KMS-11 (cell line): ENCODE data around the gene CCDC178.
"Not testable (repeated sequence)": the region's sequence is repeated elsewhere in the genome, so short reads cannot be mapped to it uniquely, and the experiment has no call there.

ENCODE experiments used
- H2AFZ ChIP-seq: fragments of 200-600 bp; sonication (generic); 2 replicates; pipeline ENCODE4 v1.6.1; 2016; ENCODE audit warnings: antibody characterized with exemption, mixed run types, low read depth
- H3K27ac ChIP-seq: fragments of 200-600 bp; sonication (generic); 2 replicates; pipeline ENCODE4 v1.6.1; 2016; ENCODE audit warnings: mild to moderate bottlenecking, mixed run types
- H3K27me3 ChIP-seq: fragments of 200-600 bp; sonication (generic); 2 replicates; pipeline ENCODE4 v1.6.1; 2017; ENCODE audit warnings: mild to moderate bottlenecking, low read depth, mixed run types, moderate library complexity; ENCODE audit not compliant: insufficient read depth
- H3K36me3 ChIP-seq: fragments of 200-600 bp; sonication (generic); 2 replicates; pipeline ENCODE4 v1.6.1; 2017; ENCODE audit warnings: mild to moderate bottlenecking, mixed run types; ENCODE audit not compliant: insufficient read depth
- H3K4me1 ChIP-seq: fragments of 200-600 bp; sonication (generic); 2 replicates; pipeline ENCODE4 v1.6.1; 2016; ENCODE audit warnings: mild to moderate bottlenecking, low read depth, mixed run types; ENCODE audit not compliant: poor library complexity, severe bottlenecking
- H3K4me2 ChIP-seq: fragments of 200-600 bp; sonication (generic); 2 replicates; pipeline ENCODE4 v1.7.0; 2016; ENCODE audit warnings: mild to moderate bottlenecking, mixed run types
- H3K4me3 ChIP-seq: fragments of 200-600 bp; sonication (generic); IDR thresholded peaks from 2 replicates; pipeline ENCODE4 v1.6.1; 2017; ENCODE audit warnings: low read depth, low read length, mixed read lengths; ENCODE audit not compliant: insufficient read depth
- H3K79me2 ChIP-seq: fragments of 200-600 bp; sonication (generic); 2 replicates; pipeline ENCODE4 v1.6.1; 2016; ENCODE audit warnings: low read depth, mixed run types; ENCODE audit not compliant: insufficient read depth
- H3K9ac ChIP-seq: fragments of 200-600 bp; sonication (generic); 2 replicates; pipeline ENCODE4 v1.6.1; 2016; ENCODE audit warnings: mild to moderate bottlenecking, mixed run types
- H4K20me1 ChIP-seq: fragments of 200-600 bp; sonication (generic); 2 replicates; pipeline ENCODE4 v1.6.1; 2016; ENCODE audit warnings: mild to moderate bottlenecking, mixed run types; ENCODE audit not compliant: insufficient read depth
- CTCF ChIP-seq: fragments of 200-600 bp; sonication (generic); conservative IDR thresholded peaks from 2 replicates; pipeline ENCODE4 v1.6.1; 2017; ENCODE audit warnings: low read depth, mild to moderate bottlenecking, antibody characterized with exemption, low read length, moderate library complexity, mixed read lengths

CCDC178 gene

DNA sequence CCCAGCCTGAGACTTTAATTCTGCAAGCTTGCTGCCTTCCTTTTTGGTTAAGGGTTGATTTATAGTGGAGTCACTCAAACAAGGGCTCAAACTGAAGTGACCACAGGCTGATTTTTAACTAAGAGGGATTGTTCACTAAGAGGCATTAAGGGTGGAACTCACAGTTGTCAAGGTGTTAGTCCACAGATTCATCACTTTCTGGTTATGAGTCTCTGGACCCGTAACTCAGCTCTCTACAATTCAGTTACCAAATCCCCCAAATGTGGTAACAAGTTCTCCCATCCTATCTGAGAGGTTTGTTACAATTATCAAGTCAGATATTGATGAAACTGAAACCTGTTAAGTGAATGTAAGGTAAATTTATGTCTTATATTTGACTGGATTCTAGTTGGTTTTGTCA lies 481.8 kb downstream of the CCDC178 start:
- no peaks in the 10 kb centered on the region for H3K4me1 ChIP-seq
- no peak overlapping the region for H3K4me2 ChIP-seq
- no peaks in the 10 kb centered on the region for H3K79me2 ChIP-seq
- no peaks in the 10 kb centered on the region for H3K27me3 ChIP-seq
- no peak overlapping the region for H2AFZ ChIP-seq
- no peak overlapping the region for H3K27ac ChIP-seq
- no peak overlapping the region for H3K9ac ChIP-seq
- no peaks in the 10 kb centered on the region for H3K36me3 ChIP-seq
- no peak for TF ChIP-seq CTCF
- no peak overlapping the region for H3K4me3 ChIP-seq
- H4K20me1 ChIP-seq = no peaks in the 10 kb centered on the region

GRCh38 chr18:32956591-32957315 lies 483.8 kb downstream of the CCDC178 start:
- TF ChIP-seq CTCF = no peak
- H3K4me1 ChIP-seq = no peaks in the 10 kb centered on the region

DNA sequence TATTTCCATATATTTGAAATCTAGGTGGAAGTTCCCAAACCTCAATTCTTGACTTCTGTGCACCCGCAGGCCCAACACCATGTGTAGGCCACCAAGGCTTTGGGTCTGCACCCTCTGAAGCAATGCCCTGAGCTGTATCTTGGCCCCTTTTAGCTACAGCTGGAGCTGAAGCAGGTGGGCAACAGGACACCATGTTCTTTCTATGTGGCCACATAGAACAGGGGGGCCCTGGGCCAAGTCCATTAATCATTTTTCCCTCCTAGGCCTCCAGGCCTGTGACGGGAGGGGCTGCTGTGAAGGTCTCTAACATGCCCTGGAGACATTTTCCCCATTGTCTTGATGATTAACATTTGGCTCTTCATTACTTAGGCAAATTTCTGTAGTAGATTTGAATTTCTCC lies 488.2 kb downstream of the CCDC178 start:
- H2AFZ ChIP-seq, H3K4me3 ChIP-seq, H3K27ac ChIP-seq, H3K79me2 ChIP-seq, H3K4me2 ChIP-seq, H3K9ac ChIP-seq, H3K4me1 ChIP-seq, H3K27me3 ChIP-seq, H4K20me1 ChIP-seq, H3K36me3 ChIP-seq: not testable (repeated sequence)

More at GRCh38 chr18:32956591-32957315, 483.8 kb downstream of the CCDC178 start:
- Histone ChIP-seq H3K4me3 (no peak overlapping the region), H3K36me3 (no peaks in the 10 kb centered on the region), H2AFZ (no peak overlapping the region), H3K27me3 (no peaks in the 10 kb centered on the region), H3K9ac (no peak overlapping the region), H3K27ac (no peak overlapping the region), H4K20me1 (no peaks in the 10 kb centered on the region), H3K79me2 (no peaks in the 10 kb centered on the region), H3K4me2 (no peak overlapping the region)

DNA sequence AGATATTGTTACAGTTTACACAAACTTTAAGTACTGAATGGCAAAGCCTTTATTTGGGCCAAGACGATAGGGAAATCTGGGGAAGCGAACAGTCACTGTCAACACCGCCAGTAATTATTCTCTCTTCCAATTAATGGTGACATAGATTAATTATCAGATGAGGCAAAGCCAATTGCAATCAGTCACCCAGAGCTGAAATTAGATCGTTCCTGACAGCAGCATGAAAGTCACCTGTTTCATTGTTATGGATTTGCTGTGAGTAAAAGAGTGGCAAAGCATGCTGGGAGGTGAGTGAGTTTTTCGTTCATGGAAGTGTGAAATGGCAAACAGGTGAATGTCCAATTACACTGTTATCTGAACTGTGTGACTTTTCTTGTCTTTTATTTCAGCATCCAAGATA lies 502.9 kb downstream of the CCDC178 start:
- Histone ChIP-seq H2AFZ (no peak overlapping the region), H3K36me3 (no peaks in the 10 kb centered on the region), H3K4me3 (no peak overlapping the region), H4K20me1 (no peaks in the 10 kb centered on the region), H3K79me2 (no peaks in the 10 kb centered on the region), H3K9ac (no peak overlapping the region), H3K4me2 (no peak overlapping the region), H3K27me3 (no peaks in the 10 kb centered on the region), H3K27ac (no peak overlapping the region), H3K4me1 (no peaks in the 10 kb centered on the region)
- TF ChIP-seq CTCF = no peak

GRCh38 chr18:32937066-32937465 lies 503.5 kb downstream of the CCDC178 start:
- TF ChIP-seq CTCF = no peak
- H3K36me3 ChIP-seq = no peaks in the 10 kb centered on the region
- H3K4me3 ChIP-seq = no peak overlapping the region
- H3K27ac ChIP-seq = no peak overlapping the region
- H3K4me2 ChIP-seq = no peak overlapping the region
- no peak overlapping the region for H3K9ac ChIP-seq
- no peaks in the 10 kb centered on the region for H3K79me2 ChIP-seq
- H4K20me1 ChIP-seq = no peaks in the 10 kb centered on the region
- no peaks in the 10 kb centered on the region for H3K4me1 ChIP-seq
- no peak overlapping the region for H2AFZ ChIP-seq
- no peaks in the 10 kb centered on the region for H3K27me3 ChIP-seq
